GM20000 (cell line): Measurements from ENCODE around the gene ADAT3.

Source experiments
- DNase-seq: peaks from one replicate; pipeline ENCODE4 v3.0.0; 2012; ENCODE audit warnings: low spot score
- TF ChIP-seq, protein P1 (sequence below): IDR thresholded peaks from 2 replicates; pipeline ENCODE4 v1.5.1; 2012; ENCODE audit warnings: mild to moderate bottlenecking, control low read depth; ENCODE audit errors: extremely low read depth, missing control alignments

Gene ADAT3

DNA sequence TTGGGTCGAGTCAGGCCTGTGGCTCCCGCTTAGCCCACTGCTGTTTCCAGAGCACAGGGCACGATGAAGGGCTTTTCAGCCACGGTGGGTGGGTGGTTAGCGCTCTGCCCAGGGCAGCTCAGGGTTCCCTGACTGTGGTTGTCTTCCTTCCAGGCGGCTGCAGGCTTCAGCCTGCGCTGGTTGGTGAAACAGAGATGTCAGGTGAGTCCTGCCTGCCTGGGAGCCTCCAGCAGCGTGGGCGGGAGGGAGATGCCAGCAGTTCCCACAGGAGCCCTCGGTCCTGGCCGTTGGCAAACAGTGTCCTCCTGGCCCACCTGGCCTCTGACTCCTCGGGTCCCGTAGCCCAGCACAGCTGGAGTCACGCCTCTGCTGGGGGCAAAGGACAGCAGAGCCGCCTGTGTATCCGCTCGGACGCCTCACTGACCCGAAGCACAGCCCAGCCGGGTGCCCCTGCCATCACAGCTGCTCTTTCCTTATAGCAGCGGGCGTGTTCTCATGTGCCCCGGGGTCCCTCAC, 9.7 kb downstream of the ADAT3 start:
- no peak for DNase-seq
- TF ChIP-seq, protein P1, sequence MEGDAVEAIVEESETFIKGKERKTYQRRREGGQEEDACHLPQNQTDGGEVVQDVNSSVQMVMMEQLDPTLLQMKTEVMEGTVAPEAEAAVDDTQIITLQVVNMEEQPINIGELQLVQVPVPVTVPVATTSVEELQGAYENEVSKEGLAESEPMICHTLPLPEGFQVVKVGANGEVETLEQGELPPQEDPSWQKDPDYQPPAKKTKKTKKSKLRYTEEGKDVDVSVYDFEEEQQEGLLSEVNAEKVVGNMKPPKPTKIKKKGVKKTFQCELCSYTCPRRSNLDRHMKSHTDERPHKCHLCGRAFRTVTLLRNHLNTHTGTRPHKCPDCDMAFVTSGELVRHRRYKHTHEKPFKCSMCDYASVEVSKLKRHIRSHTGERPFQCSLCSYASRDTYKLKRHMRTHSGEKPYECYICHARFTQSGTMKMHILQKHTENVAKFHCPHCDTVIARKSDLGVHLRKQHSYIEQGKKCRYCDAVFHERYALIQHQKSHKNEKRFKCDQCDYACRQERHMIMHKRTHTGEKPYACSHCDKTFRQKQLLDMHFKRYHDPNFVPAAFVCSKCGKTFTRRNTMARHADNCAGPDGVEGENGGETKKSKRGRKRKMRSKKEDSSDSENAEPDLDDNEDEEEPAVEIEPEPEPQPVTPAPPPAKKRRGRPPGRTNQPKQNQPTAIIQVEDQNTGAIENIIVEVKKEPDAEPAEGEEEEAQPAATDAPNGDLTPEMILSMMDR = no peak

DNA sequence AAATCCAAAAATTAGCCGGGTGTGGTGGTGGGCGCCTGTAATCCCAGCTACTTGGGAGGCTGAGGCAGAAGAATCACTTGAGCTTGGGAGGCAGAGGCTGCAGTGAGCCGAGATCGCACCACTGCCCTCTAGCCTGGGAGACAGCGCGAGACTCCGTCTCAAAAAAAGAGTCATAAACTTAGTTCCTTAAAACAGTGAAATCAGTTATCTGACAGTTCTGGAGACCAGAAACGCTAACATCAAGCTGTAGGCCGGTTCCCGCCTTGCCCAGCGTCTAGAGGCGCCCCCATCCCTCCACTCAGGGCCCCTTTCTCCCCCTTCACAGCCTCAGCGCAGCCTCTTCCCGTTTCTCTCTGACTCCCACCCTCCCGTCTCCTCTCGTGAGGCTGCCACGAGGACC, 11.9 kb downstream of the ADAT3 start:
- TF ChIP-seq, protein P1 = no peak
- no peak for DNase-seq

DNA sequence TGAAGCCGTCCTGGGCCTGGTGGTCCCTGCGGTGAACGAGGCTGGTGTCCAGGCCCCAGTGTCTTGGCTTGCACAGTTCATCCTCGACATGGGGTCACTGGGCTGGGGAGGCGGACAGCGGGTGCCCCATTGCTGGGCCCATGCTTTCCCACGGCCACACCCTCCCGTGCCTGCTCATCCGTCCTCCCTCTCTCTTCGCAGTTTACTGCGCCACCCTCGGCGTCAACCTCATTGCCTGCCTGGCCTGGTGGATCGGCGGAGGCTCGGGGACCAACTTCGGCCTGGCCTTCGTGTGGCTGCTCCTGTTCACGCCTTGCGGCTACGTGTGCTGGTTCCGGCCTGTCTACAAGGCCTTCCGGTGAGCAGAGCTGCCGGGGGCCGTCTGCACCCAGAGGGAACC, 12.7 kb downstream of the ADAT3 start:
- no peak for DNase-seq
- TF ChIP-seq, protein P1 = no peak

DNA sequence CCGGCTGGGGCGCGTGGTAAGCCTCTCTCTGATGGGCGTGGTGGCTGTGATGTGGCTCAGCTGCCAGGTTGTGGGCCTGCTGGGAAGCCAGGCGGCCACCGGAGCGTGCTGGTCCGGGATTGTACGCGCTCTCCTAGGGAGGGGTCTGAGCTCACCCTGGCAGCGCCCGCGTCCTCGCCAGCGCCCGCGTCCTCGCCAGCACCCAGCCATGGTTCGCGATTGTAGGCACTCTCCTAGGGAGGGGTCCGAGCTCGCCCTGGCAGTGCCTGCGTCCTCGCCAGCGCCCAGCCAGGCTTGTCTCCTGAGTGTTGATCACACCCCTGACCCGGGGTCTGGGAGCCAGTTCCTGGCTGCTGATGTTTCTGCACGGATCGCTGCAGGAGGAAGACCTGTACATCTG, 13.8 kb downstream of the ADAT3 start:
- TF ChIP-seq, protein P1 = no peak
- no peak for DNase-seq

DNA sequence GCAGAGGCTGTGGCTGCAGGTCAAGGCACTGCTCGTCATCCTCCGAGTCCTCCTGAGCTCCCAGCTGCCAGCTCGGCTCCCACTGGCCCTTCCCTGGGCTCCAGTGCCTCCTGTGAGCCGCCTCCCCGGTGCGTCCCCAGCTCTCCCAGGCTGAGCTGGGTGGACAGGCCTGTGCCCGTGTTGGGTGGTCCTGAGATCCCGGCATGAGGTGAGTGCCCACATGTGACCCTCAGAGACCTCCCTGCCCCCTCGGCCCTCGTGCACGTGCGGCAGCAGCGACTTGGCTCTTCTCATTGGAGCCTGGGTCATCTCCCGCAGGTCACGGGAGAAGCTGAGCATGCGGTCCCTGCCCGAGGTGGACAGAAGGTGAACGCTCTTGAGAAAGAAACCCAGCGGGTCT, 15.4 kb downstream of the ADAT3 start:
- TF ChIP-seq, protein P1 = no peak
- no peak for DNase-seq

DNA sequence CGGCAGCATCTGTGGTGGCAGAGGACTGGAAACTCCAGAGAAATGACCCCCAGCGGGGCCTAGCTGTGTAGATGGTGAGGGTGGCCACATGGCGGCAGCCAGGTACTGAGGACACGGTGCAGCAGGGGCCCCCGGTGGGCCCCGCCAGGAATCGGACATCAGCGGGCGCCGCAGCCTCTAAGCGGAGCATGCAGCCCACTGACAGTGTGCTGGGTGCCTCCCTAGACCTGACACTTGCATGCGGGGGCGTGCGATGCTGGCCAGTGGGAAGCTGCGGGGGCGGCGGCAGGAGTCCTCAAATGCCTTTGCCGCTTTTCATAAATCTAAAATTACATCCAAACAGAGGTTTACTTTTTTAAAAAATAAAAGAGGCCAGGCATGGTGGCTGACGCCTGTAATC, 16.1 kb downstream of the ADAT3 start:
- no peak for DNase-seq
- TF ChIP-seq, protein P1 = no peak

DNA sequence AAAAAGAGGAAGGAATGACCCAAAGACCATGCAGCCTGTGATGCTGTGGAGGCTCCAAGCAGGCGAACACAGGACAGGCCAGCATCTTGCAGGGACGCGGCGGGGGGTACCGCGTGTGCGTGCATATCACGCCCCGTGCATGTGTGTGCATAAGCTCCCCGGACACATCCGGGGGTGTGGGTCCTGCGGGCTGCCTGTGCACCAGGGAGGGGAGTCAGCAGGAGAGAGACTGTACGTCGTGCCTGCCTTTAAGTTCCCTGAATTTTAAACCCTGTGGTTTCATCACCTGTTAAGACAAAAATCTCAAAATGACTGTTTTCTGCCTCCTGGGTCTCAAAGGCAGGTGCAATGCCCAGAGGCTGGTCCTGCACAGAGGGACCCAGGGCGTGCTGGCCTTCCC, 16.6 kb downstream of the ADAT3 start:
- TF ChIP-seq, protein P1 = no peak
- no peak for DNase-seq
